H1 (cell line): ENCODE results near the gene EDEM1. TPM values are rescaled to one million over a fixed set of nuclear protein-coding genes. Genes with fewer than 3 reads are reported as not detected.

Experiments
- EZH2 ChIP-seq: fragments of 200-600 bp; sonication (generic); IDR thresholded peaks from 2 replicates; pipeline ENCODE4 v1.7.1; 2012; ENCODE audit warnings: low read depth, mild to moderate bottlenecking, moderate library complexity, low read length, inconsistent platforms; ENCODE audit not compliant: severe bottlenecking
- HDAC2 ChIP-seq, 2 experiments: fragments of 300-600 bp in 1 of 2; sonication (generic) in 1 of 2; IDR thresholded peaks; 2 replicates each; pipeline ENCODE4 v1.6.1; 2011 to 2012; ENCODE audit warnings: low read depth in 2 of 2, low read length in 2 of 2, mild to moderate bottlenecking in 2 of 2, moderate library complexity in 2 of 2, borderline replicate concordance in 1 of 2, inconsistent platforms in 1 of 2
- SRF ChIP-seq: IDR thresholded peaks from 2 replicates; pipeline ENCODE4 v1.6.1; 2011; ENCODE audit warnings: mild to moderate bottlenecking, low read depth, low read length, moderate library complexity
- SUZ12 ChIP-seq: fragments of 200-600 bp; sonication (generic); IDR thresholded peaks from 2 replicates; pipeline ENCODE4 v1.6.1; 2012; ENCODE audit warnings: mild to moderate bottlenecking, inconsistent platforms, low read length, moderate library complexity, mixed read lengths
- polyA plus RNA-seq, 7 experiments: library from polyadenylated mRNA; depleted of rRNA in 3 of 7; stranded (reverse) in 5 of 7; unstranded in 2 of 7; fragments of >200 nt in 5 of 7; fragments of 200-250 nt in 2 of 7; gene quantifications; 1 replicate in 5 of 7; 2 replicates in 1 of 7; 4 replicates in 1 of 7; pipeline versions ENCODE4 v1.2.1 to v1.2.3, GENCODE V29; 2011 to 2013; ENCODE audit warnings: missing spikeins in 2 of 7, mixed read lengths in 2 of 7
- total RNA-seq: library from RNA; stranded (reverse); fragmentation: NEBNext Ultra II Directional; extraction: Animal tissue kit (Norgen Biotek cat#: 25700); gene quantifications from 2 replicates; pipeline ENCODE4 v1.2.1, GENCODE V29; 2021

Gene EDEM1
- total and polyA plus RNA-seq, 2 of the 8 experiments (the other 6 are each of a cell fraction or from before 2014, with no cell fraction given): 4.8 to 16.4 TPM

- TF ChIP-seq SUZ12 (no peak), HDAC2 (IDR thresholded peaks at IDR 0.05; ENCODE audit: borderline replicate concordance in 1 of 2, low read depth in 2 of 2, low read length in 2 of 2) (no peak), SRF (no peak), EZH2 (no peak)
- TF ChIP-seq, all 59 proteins: peak for 0
Measured at GRCh38 chr3:5254281-5255048, 67.0 kb downstream of the EDEM1 start (continued).
